ENCODE results near the gene KRTAP10-6.
"Not testable (repeated sequence)": the region's sequence is repeated elsewhere in the genome, so short reads cannot be mapped to it uniquely, and the experiment has no call there.

KRTAP10-6 gene

GRCh38 chr21:44612669-44613229 lies 20.4 kb upstream of the KRTAP10-6 start:
- peaks cover 7% of the 10 kb centered on the region for H3K27me3 Mint-ChIP-seq (ENCODE audit: low read depth)
- peaks cover 34% of the 10 kb centered on the region for H3K9me3 Mint-ChIP-seq
- no peak overlapping the region for H3K4me3 Mint-ChIP-seq
- H3K36me3 Mint-ChIP-seq (ENCODE audit: low read depth) = peaks cover 8% of the 10 kb centered on the region
- peak overlapping the region; percentile 49 for H3K27ac Mint-ChIP-seq
- H3K4me1 Mint-ChIP-seq (ENCODE audit: low read depth) = peaks cover 6% of the 10 kb centered on the region

GRCh38 chr21:44612029-44612486 lies 19.8 kb upstream of the KRTAP10-6 start, which contains the start of gene KRTAP10-8:
KRTAP10-8 (plus strand) TSS chr21:44612079; CDS start chr21:44612101, 22 bp downstream.
- peaks cover 34% of the 10 kb centered on the region for H3K9me3 Mint-ChIP-seq
- peaks cover 8% of the 10 kb centered on the region for H3K36me3 Mint-ChIP-seq (ENCODE audit: low read depth)
- no peak within 1 kb of the TSS for H3K4me3 Mint-ChIP-seq
- peaks cover 6% of the 10 kb centered on the region for H3K4me1 Mint-ChIP-seq (ENCODE audit: low read depth)
- peak within 1 kb of the TSS; percentile 49 for H3K27ac Mint-ChIP-seq
- peaks cover 9% of the 10 kb centered on the region for H3K27me3 Mint-ChIP-seq (ENCODE audit: low read depth)

GRCh38 chr21:44611551-44611950 lies 19.2 kb upstream of the KRTAP10-6 start:
- Mint-ChIP-seq H3K36me3 (ENCODE audit: low read depth) (peaks cover 8% of the 10 kb centered on the region), H3K9me3 (peaks cover 35% of the 10 kb centered on the region), H3K27ac (no peak overlapping the region), H3K4me3 (no peak overlapping the region), H3K4me1 (ENCODE audit: low read depth) (peaks cover 6% of the 10 kb centered on the region), H3K27me3 (ENCODE audit: low read depth) (peaks cover 10% of the 10 kb centered on the region)

GRCh38 chr21:44610157-44610843 lies 18.0 kb upstream of the KRTAP10-6 start:
- Mint-ChIP-seq H3K9me3 (peaks cover 44% of the 10 kb centered on the region), H3K27me3 (ENCODE audit: low read depth) (peaks cover 18% of the 10 kb centered on the region)
- H3K36me3 Mint-ChIP-seq (ENCODE audit: low read depth); H3K4me3 Mint-ChIP-seq; H3K27ac Mint-ChIP-seq; H3K4me1 Mint-ChIP-seq (ENCODE audit: low read depth): not testable (repeated sequence)

GRCh38 chr21:44609193-44609592 lies 16.9 kb upstream of the KRTAP10-6 start:
- Mint-ChIP-seq H3K9me3 (peaks cover 53% of the 10 kb centered on the region), H3K4me3 (no peak overlapping the region), H3K36me3 (ENCODE audit: low read depth) (peaks cover 8% of the 10 kb centered on the region), H3K4me1 (ENCODE audit: low read depth) (no peaks in the 10 kb centered on the region), H3K27me3 (ENCODE audit: low read depth) (peaks cover 29% of the 10 kb centered on the region), H3K27ac (no peak overlapping the region)

GRCh38 chr21:44606495-44606894 lies 14.2 kb upstream of the KRTAP10-6 start:
- Mint-ChIP-seq H3K27ac (no peak overlapping the region), H3K4me3 (no peak overlapping the region), H3K9me3 (peaks cover 53% of the 10 kb centered on the region), H3K36me3 (ENCODE audit: low read depth) (peaks cover 7% of the 10 kb centered on the region), H3K4me1 (ENCODE audit: low read depth) (no peaks in the 10 kb centered on the region), H3K27me3 (ENCODE audit: low read depth) (peaks cover 34% of the 10 kb centered on the region)

GRCh38 chr21:44603911-44604310 lies 11.6 kb upstream of the KRTAP10-6 start:
- Mint-ChIP-seq H3K36me3 (ENCODE audit: low read depth) (no peaks in the 10 kb centered on the region), H3K9me3 (peaks cover 27% of the 10 kb centered on the region), H3K27ac (no peak overlapping the region)

GRCh38 chr21:44603109-44603875 lies 11.0 kb upstream of the KRTAP10-6 start:
- Mint-ChIP-seq H3K36me3 (ENCODE audit: low read depth) (peaks cover 2% of the 10 kb centered on the region), H3K4me3 (no peak overlapping the region), H3K9me3 (peaks cover 28% of the 10 kb centered on the region), H3K27me3 (ENCODE audit: low read depth) (peaks cover 39% of the 10 kb centered on the region), H3K4me1 (ENCODE audit: low read depth) (no peaks in the 10 kb centered on the region), H3K27ac (no peak overlapping the region)

More at GRCh38 chr21:44603911-44604310, 11.6 kb upstream of the KRTAP10-6 start:
- Mint-ChIP-seq H3K4me3 (no peak overlapping the region), H3K4me1 (ENCODE audit: low read depth) (no peaks in the 10 kb centered on the region), H3K27me3 (ENCODE audit: low read depth) (peaks cover 35% of the 10 kb centered on the region)

GRCh38 chr21:44602463-44602850 lies 10.2 kb upstream of the KRTAP10-6 start:
- peaks cover 37% of the 10 kb centered on the region for H3K27me3 Mint-ChIP-seq (ENCODE audit: low read depth)
- H3K9me3 Mint-ChIP-seq = peaks cover 26% of the 10 kb centered on the region
- no peak overlapping the region for H3K4me3 Mint-ChIP-seq
- H3K27ac Mint-ChIP-seq = no peak overlapping the region
- peaks cover 2% of the 10 kb centered on the region for H3K36me3 Mint-ChIP-seq (ENCODE audit: low read depth)
- H3K4me1 Mint-ChIP-seq (ENCODE audit: low read depth) = no peaks in the 10 kb centered on the region

GRCh38 chr21:44601596-44602462 lies 9.5 kb upstream of the KRTAP10-6 start:
- no peaks in the 10 kb centered on the region for H3K4me1 Mint-ChIP-seq (ENCODE audit: low read depth)
- peaks cover 26% of the 10 kb centered on the region for H3K9me3 Mint-ChIP-seq
- no peak overlapping the region for H3K4me3 Mint-ChIP-seq
- H3K27me3 Mint-ChIP-seq (ENCODE audit: low read depth) = peaks cover 42% of the 10 kb centered on the region
- no peak overlapping the region for H3K27ac Mint-ChIP-seq
- peaks cover 2% of the 10 kb centered on the region for H3K36me3 Mint-ChIP-seq (ENCODE audit: low read depth)

GRCh38 chr21:44601091-44601490 lies 8.8 kb upstream of the KRTAP10-6 start:
- H3K36me3 Mint-ChIP-seq (ENCODE audit: low read depth); H3K27ac Mint-ChIP-seq; H3K4me3 Mint-ChIP-seq; H3K4me1 Mint-ChIP-seq (ENCODE audit: low read depth): not testable (repeated sequence)
- peaks cover 41% of the 10 kb centered on the region for H3K27me3 Mint-ChIP-seq (ENCODE audit: low read depth)
- peaks cover 20% of the 10 kb centered on the region for H3K9me3 Mint-ChIP-seq

GRCh38 chr21:44600118-44600978 lies 8.0 kb upstream of the KRTAP10-6 start, which contains the start of gene KRTAP10-7:
KRTAP10-7 (plus strand) TSS chr21:44600597; CDS start chr21:44600622, 25 bp downstream.
- Mint-ChIP-seq H3K27me3 (ENCODE audit: low read depth) (peaks cover 38% of the 10 kb centered on the region), H3K9me3 (peaks cover 16% of the 10 kb centered on the region)
- not testable (repeated sequence) for H3K36me3 Mint-ChIP-seq (ENCODE audit: low read depth); H3K27ac Mint-ChIP-seq; H3K4me3 Mint-ChIP-seq; H3K4me1 Mint-ChIP-seq (ENCODE audit: low read depth)

- H3K27ac Mint-ChIP-seq = no peak overlapping the region
These were observed 7.1 kb upstream of the KRTAP10-6 start for GRCh38 chr21:44599264-44600029.

More at GRCh38 chr21:44599264-44600029, 7.1 kb upstream of the KRTAP10-6 start:
- peaks cover 2% of the 10 kb centered on the region for H3K36me3 Mint-ChIP-seq (ENCODE audit: low read depth)
- H3K27me3 Mint-ChIP-seq (ENCODE audit: low read depth) = peaks cover 33% of the 10 kb centered on the region
- H3K4me3 Mint-ChIP-seq = no peak overlapping the region
- no peaks in the 10 kb centered on the region for H3K4me1 Mint-ChIP-seq (ENCODE audit: low read depth)
- H3K9me3 Mint-ChIP-seq = peaks cover 9% of the 10 kb centered on the region
